Activated CD8-positive, alpha-beta memory T cell treated with anti-CD3 and anti-CD28 coated beads, Interleukin-2, amount 50 U/mL, for 24 hours (primary cell): ENCODE measurements around the gene CNTNAP2.
"Not testable (repeated sequence)": the region's sequence is repeated elsewhere in the genome, so short reads cannot be mapped to it uniquely, and the experiment has no call there.

ENCODE experiments used
- DNase-seq: peaks from one replicate; pipeline ENCODE4 v3.0.0-alpha.2; 2020; ENCODE audit errors: extremely low read depth

The CNTNAP2 gene

DNA sequence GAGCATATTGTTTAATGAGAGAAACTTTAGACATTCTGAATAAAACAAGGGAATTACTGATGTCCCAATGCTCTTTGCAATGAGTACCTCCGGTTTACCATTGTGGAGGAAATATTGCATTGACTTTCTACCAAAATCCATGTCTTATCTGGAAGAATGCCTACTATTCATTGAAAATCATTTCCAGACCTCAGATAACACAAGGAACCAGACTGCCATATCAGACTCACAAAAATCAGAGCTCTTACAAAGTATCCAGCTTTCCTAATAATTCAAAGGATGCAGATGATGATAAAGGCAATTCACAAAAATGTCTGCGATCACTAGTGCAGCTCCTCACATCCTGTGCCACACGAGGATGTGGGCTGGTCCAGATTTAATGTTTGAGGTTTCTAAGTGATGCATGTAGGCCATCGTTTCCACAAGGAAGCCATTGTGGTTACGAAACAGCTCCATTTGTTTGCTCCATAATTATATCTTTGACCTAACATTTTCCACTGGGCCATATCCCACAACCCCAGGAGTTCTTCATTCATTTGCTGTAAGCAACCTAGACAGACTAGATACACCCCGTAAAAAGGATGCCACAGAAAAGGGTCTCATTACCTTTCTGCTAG, 1642.8 kb downstream of the CNTNAP2 start:
- DNase-seq, result no peak

DNA sequence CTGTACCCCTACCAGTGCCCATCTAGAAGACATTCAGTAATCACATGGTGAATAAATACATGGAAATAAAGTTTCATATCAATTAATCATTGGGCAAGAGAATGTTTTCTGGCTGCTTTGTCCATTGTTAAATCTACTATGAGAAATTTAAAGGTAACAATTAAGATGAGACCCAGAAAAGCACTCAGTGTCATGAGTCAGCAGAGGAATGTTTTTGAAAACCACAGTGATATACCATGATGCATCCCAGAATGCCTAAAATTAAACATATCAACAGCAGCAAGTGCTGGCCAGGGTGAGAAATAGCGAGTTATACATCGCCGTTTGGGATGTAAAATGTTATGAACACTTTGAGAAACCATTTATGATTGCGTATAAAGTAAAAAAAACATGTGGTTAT, 1648.7 kb downstream of the CNTNAP2 start:
- DNase-seq, result no peak

DNA sequence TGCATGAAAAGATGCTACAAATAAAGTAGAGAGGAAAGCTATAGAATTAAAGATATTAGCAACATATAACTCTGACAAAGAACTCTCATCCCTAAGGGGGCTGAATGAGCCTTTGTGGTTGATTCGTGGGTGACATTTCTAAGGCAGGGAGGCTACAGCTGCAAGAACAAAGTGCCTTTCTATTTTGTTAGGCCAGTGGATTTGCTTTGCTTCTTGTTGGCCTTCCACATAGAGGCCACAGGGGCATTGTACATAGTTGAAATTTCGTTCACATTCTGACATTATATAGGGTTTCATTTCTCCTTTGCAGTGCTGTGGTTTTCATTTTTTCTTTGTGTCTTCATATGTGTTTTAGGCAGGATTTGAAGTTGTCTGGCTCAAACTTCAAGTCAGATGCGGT, 1654.7 kb downstream of the CNTNAP2 start:
- no peak for DNase-seq

DNA sequence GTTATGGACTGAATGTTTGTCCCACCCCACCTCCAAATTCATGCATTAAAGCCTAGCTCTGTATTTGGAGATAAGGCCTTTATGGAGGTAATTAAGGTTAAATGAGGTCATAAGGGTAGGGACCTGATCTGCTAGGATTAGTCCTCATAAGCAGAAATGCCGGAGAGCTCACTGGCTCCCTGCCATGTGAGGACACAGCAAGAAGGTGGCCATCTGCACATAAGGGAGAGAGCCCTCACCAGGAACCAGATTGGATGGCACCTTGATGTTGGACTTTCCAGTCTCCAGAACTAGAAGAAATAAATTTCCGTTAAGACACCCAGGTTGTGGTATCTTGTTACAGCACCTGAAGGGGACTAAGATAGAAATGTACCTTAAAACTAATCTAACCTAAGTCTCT, 1657.9 kb downstream of the CNTNAP2 start:
- DNase-seq, result no peak

DNA sequence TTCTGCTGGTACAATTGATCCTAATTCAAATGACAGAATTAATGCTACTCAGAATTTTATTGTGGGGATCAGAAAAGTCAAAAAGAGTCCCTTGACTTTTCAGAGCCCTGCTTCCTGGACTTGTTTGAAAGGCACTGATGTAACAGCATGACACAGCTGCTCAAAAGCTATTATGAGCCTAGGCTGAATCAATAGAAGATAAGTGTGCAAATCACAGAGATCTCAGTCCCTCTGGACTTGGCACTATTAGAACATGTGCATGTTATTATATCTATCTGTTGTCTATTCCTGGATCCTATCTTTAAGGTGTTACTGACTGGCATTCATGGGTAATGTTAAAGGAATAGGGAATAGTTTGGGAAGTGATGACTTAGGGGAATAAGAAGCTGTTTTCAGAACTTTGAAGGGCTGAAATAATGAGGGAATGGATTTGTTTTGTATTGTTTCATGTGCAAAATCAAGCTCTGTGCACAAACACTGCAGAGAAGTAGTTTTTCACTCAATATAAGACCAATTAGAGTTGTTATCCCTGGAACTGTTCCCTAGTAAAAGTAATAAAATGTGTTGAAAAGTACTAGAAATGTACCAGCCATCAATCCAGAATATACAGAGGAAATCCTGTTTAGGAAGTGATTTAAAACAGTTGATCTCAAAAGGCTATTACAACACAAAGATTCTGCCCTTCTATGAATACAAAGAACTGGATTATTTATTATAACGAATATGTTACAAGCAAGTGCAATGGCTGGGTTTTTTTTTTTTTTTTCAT, 1659.1 kb downstream of the CNTNAP2 start:
- DNase-seq, result no peak

DNA sequence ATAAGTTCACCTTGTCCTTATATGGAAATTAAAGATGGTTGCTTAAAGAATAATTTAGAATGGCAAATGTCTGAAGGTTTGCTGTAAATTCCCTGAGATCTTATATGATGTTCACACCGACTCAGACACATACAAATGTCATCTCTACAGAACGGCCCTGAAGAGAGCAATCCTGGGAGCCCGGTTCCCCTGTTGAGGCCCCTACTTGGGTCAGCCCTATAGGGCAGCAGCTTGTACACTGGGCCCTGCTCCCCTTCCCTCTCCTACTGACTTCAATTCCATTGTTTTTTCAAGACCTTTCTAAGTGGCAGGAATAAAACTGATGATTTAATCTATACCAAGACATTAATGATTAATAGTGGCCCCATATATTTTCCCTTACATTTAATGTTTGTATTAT, 1660.7 kb downstream of the CNTNAP2 start:
- no peak for DNase-seq

DNA sequence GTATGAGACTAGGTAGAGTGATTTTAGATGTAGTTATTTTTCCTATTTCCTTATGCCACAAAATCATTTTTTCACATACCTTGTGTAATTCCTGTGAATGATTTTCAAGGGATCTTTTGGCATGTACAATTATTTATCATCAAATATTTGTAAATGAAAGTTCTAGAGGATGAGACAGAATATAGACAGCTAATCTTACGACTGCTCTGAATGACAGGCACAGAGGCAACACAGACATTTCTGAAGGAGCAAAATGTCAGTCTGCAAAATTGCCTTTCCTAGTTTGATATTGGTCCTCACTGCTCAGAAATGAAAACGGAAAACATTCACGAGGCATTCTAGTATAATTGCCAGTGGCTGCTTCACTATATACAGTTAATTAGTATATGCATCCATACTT, 1663.3 kb downstream of the CNTNAP2 start:
- DNase-seq, result no peak

DNA sequence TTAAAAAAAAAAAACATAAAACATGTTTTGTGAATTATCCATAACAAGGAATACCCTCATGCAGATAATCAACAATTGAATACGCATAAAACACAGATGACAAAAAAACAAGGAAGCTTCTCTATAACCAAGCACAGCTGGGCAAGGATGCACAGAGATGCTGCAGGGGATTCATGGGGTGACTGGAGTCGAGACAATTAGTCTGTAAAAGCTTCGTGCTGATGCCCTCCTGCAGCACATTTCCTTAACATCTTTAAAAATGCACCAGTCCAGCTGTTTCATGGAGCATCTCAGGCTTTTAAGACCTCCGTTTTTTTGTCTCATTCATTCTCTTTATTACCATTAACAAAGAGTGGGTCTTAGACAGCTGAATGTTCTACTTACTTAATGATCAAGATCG, 1680.0 kb downstream of the CNTNAP2 start:
- no peak for DNase-seq

DNA sequence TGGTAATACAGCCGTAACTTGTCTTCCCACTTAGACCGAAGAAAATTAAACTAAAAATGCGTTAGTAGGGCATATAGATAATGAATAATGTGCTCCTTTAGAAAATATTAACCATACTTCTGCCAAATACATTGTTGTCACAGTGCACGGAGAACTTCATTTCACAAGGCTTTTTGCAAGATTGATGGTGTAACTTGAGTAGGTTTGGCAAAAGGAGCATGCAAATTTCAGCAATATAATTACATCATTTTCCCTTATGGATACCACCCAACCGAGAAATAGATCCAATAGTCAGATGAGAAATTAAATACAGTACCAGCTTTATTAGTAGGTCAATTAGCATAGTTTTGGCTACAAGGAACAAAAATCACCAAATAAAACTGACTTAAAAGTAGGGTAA, 1681.4 kb downstream of the CNTNAP2 start:
- DNase-seq, result no peak

DNA sequence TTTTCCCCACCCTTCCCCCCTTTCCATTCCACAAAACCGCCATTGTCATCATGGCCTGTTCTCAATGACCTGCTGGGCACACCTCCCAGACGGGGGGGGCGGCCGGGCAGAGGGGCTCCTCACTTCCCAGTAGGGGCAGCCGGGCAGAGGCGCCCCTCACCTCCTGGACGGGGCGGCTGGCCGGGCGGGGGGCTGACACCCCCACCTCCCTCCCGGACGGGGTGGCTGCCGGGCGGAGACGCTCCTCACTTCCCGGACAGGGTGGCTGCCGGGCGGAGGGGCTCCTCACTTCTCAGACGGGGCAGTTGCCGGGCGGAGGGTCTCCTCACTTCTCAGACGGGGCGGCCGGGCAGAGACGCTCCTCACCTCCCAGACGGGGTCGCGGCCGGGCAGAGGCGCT, 1685.2 kb downstream of the CNTNAP2 start:
- DNase-seq, result not testable (repeated sequence)

DNA sequence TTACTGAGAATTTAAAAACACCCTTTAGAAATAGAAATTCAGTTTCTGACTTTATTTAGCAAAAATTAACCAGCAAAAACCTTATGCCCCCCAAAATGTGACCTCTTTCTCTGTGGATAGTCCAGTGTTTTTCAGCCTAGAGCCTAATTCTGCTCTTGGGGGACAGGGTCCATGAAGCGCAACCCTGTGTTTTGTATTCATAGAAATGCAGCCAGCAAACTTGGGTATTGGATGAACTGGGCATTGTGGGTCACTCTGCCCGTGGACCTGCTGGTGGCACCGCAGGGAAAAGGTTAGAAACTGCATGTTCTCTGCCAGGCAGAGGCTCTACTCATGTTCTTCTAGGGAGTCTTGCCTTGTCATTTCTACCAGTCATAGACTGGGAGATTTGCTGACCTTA, 1686.5 kb downstream of the CNTNAP2 start:
- no peak for DNase-seq

DNA sequence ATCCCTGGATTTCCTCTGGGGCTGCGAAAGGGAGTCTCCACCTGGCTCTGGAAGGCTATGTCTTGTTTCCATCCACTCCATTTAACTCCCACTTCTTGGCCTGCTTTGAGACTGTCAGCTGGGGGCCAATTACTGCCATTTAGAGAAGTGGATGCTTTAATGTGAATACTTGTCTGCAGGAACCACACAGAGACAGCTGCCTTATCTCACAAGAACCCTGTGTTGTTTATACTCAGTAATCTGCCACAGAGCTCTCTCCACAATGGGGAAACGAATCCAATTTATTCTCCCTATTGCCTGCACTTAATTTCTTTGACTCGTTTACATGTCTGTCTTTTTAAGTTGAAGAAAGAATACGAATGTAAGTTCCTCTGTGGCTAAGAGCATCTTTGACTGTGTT, 1687.0 kb downstream of the CNTNAP2 start:
- DNase-seq, result no peak

DNA sequence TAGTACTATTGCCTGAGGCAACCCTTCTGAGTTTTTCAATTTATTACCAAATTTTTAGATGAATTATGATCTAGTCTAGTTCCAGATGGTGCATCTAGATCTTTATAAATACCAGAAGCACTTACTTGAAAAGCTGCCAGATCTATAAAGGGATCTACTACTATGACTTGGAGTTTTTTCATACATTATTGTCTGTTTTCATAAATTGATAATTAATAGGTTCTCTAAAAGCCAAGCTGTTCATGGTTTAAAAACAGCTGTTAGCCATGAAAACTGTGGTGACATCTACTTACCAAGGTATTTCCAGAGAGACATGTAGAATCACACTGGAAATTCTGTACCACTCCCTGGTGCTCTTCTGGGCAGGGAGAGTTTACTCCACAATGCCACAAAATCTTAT, 1687.4 kb downstream of the CNTNAP2 start:
- DNase-seq, result no peak

DNA sequence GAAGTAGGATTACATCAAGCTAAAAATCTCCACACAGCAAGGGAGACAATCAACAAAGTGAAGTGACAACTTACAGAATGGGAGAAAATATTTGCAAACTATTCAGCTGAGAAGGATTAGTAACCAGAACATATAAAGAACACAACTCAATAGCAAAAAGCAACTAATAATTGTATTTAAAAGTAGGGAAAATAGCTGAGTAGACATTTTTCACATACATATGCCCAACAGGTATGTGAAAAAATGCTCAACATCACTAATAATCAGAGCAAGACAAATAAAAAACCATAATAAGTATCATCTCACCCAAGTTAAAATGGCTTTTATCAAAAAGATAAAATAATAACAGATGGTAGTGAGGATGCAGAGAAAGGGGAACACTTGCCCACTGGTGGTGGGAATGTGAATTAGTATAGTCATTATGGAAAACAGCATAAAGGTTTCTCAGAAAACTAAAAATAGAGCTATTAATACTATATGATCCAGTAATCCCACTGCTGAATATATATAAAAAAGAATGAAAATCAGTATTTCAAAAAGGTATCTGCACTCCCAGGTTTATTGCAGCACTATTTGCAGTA, 1689.5 kb downstream of the CNTNAP2 start:
- DNase-seq, result no peak

DNA sequence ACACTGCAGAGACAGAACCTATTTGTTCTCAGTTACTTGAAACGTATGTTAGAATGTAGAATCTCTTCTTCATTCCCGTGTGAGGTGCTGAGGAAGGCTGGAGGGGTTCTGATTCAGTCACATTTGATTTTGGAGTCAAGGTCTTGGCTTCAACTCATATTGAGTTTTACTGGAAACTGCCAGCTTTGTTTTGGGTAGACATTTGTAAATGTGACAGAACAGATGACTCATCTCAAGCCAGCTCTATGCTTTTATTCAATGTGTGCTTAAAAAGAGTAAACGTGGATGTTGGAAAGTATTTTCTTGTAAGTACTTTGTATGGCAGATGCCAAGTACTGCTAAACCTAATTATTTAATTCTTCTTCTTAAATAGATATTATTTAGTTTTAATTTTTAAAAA, 1693.2 kb downstream of the CNTNAP2 start:
- DNase-seq, result no peak

DNA sequence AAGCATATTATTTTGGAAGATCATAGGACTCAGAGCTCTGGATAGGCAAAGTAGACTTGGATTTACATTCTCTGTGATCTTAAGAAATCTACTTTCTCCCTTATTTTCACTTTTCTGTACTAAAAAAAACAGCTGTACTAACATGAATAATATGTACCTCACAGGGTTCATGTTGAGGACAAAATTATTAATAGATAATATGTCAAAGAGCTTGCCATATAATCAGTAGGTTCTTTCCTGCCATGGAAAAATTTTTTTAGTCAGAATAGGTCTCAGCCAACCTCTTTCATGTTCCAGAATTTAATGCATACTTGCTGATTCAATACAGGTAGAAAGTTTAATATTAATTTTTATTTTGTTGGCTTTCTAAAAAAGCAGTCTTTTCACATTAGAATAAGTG, 1693.7 kb downstream of the CNTNAP2 start:
- DNase-seq, result no peak

DNA sequence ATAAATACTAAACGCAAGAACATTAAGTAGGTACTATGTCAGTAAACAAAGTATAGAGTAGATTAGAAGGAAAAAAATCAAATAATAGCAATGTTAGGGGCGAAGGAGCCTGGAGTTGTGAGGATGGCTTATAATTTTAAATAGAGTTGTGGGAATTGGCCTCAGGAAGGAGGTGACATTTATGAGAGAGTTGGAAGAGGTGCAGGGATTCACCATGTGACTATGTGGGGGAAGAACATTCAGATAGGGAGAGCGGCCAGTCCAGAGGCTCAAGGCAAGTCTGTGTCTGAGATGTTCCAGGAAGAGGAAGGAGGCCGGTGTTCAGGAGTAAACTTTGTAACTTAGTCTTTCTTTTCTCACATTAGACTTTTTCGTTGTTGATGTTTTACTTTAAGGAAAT, 1695.3 kb downstream of the CNTNAP2 start:
- DNase-seq, result no peak

DNA sequence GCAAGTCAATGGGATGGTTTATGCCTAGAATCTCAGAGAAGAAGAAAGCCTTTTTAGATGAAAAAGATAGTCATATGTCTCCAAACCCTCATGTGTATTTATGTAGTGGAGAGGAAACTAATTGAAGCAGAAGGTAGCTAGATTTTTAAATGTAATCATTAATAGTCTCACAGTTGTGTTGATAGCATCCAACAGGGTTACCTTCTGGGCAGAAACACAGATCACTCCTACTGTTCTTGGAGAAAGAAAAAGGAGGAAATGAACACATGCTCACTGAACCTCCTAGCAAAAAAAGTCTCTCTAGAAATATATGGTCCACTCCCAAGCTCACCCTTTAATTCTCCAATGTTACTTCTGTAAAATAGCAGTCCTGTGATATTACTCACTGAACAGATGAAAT, 1696.7 kb downstream of the CNTNAP2 start:
- DNase-seq, result no peak

DNA sequence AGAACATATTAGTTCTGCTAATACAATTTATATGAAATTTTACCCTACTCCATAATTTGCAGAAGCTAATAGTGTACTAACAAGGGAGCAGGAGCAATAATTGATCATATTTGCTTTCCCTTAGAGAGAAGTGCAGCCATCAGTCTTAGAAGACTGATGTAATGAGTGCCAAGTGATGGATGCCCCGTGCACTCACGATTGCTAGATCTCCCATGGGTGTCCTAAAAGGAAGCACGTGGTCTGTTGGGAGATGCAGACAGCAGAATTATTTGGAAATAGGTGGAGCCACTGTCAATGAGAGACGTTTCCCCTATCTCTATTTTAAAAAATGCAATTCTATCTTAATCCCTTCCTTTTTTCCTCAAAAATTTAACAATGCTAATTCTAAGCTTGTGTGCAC, 1701.7 kb downstream of the CNTNAP2 start:
- no peak for DNase-seq

DNA sequence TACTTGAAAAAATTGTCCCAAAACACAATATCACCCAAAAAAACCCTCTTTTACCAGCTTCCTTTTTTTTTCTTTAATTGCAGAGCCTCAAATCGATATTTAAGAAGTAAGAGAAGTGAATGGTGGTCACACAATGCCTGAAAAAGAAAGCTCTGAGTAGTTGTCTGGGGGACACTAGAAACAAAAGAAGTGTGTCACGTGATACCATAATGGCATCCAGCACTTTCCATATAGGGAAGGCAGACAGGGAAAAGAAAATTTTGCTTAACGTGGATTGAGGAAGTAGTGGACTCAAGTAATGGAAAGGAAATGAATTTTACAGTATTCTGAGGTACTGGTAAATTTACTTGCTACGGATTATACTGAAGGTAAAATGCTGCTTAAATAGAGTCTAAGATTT, 1708.1 kb downstream of the CNTNAP2 start:
- DNase-seq, result no peak

DNA sequence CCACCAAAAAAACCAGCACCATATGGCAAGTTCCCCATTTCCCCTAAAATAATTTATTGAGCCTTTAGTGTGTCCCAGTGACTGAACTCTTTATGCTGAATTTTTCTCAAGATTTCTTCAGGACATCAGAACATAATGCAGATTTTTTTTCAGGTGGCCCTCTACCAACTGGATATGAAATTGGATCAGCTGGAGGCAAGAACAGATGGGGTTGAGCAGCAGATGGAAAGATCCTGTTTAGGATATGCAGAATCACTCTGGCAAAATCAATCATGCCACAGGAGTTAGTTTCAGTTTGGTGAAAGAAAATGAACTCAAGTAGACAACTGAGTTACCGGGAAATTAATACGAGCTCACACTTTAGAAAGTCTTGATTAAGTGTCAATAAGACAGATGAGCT, 1712.4 kb downstream of the CNTNAP2 start:
- no peak for DNase-seq

DNA sequence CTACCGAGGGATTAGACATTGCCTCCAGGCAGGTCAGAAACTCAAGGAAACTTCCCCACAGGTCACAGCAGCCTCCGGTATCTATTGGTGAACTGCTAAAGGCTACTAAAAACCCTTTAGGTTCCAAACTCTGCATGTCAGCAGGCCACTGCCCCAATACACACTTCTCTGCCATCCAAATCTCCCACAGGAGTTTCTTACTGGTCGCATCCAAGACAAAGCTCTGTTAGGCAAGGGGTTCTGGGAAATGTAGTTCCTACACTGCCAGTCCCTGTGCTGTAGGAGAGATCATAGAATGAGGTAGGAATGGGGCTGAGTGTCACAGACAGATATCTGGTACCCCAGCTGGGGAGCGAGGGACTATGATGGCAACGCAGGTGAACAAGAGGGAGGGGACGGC, 1717.0 kb downstream of the CNTNAP2 start:
- no peak for DNase-seq

DNA sequence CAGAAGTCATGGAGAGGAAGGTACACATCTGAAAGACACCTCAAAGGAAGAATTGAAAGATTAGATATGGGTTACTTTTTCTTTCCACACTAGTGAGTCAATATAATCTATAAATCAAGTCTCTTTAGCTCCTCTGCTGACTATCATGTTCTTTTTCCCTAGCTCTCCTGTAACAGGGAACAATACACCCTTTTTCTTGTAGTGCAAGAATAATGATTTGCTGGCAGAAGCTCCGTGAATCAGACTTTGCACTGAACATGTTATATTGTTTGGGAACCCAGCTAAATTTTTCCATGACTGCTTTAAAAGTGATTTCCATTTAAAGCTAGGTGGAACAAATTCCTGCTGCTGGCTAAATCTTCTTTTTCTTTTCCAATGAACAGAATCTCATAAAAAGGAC, 1717.4 kb downstream of the CNTNAP2 start:
- DNase-seq, result no peak

DNA sequence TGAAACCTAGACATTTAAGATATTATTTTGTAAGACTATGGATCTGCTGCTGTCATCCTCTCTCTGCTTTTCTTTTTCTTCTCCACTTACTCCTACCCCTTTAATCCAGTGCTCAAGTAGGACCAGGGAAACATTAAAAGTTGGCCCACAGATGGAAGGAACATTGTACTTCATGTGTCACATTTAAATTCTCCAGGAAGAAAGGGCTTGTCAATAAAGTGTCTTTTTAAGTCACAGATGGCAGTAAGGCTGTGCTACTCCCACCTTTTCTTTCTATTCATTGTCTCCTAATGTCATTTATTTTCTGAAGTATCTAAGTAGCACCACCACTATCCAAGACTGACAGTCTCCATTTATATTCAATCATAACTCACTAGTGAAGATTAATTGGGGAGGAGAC, 1736.2 kb downstream of the CNTNAP2 start:
- no peak for DNase-seq
